MM.1S (cell line): ENCODE data around the gene CACNA1D.

ENCODE experiments used
- EZH2 ChIP-seq: fragments of 300-600 bp; sonication (generic); optimal IDR thresholded peaks from 2 replicates; pipeline ENCODE3; 2017; ENCODE audit warnings: low read depth, mild to moderate bottlenecking, antibody characterized with exemption, low read length, mixed read lengths
- EZH2phosphoT487 ChIP-seq: fragments of 300-600 bp; sonication (generic); IDR thresholded peaks from 2 replicates; pipeline ENCODE4 v1.6.1; 2018; ENCODE audit warnings: antibody characterized with exemption, low read length
- TF ChIP-seq, protein P1 (sequence below): fragments of 300-600 bp; sonication (generic); IDR thresholded peaks from 2 replicates; pipeline ENCODE4 v1.5.1; 2016; ENCODE audit warnings: antibody characterized with exemption, low read length, mixed read lengths

GRCh38 chr3:53841296-53841695, 346.9 kb downstream of the CACNA1D start:
- TF ChIP-seq, protein P1, sequence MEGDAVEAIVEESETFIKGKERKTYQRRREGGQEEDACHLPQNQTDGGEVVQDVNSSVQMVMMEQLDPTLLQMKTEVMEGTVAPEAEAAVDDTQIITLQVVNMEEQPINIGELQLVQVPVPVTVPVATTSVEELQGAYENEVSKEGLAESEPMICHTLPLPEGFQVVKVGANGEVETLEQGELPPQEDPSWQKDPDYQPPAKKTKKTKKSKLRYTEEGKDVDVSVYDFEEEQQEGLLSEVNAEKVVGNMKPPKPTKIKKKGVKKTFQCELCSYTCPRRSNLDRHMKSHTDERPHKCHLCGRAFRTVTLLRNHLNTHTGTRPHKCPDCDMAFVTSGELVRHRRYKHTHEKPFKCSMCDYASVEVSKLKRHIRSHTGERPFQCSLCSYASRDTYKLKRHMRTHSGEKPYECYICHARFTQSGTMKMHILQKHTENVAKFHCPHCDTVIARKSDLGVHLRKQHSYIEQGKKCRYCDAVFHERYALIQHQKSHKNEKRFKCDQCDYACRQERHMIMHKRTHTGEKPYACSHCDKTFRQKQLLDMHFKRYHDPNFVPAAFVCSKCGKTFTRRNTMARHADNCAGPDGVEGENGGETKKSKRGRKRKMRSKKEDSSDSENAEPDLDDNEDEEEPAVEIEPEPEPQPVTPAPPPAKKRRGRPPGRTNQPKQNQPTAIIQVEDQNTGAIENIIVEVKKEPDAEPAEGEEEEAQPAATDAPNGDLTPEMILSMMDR = no peak
- TF ChIP-seq EZH2 (no peak), EZH2phosphoT487 (no peak)
